ENCODE results near the gene BRAF.
A peak's percentile ranks its signal among the peaks of the same experiment; 100 is the strongest.
"Not testable (repeated sequence)": the region's sequence is repeated elsewhere in the genome, so short reads cannot be mapped to it uniquely, and the experiment has no call there.

BRAF gene

GRCh38 chr7:140873434-140873833, 51.3 kb downstream of the BRAF start:
- DNase-seq = no peak

- DNase-seq = no peak
Measured at GRCh38 chr7:140870003-140870402, 54.7 kb downstream of the BRAF start.

GRCh38 chr7:140869430-140869829, 55.3 kb downstream of the BRAF start:
- no peak for DNase-seq

- DNase-seq = no peak
Measured at GRCh38 chr7:140867467-140868462, 57.0 kb downstream of the BRAF start.

- DNase-seq = no peak
Measured at GRCh38 chr7:140866926-140867325, 57.8 kb downstream of the BRAF start.

- no peak for DNase-seq
Measured at GRCh38 chr7:140864732-140865131, 60.0 kb downstream of the BRAF start.

GRCh38 chr7:140863867-140864266, 60.9 kb downstream of the BRAF start:
- no peak for DNase-seq

- DNase-seq = no peak
Measured at GRCh38 chr7:140863184-140863583, 61.5 kb downstream of the BRAF start.

- no peak for DNase-seq
Measured at GRCh38 chr7:140857048-140857447, 67.7 kb downstream of the BRAF start.

- no peak for DNase-seq
Measured at GRCh38 chr7:140841166-140841715, 83.5 kb downstream of the BRAF start.

GRCh38 chr7:140831724-140832123, 93.0 kb downstream of the BRAF start:
- no peak for DNase-seq

GRCh38 chr7:140829720-140830119, 95.0 kb downstream of the BRAF start:
- no peak for DNase-seq

- DNase-seq = peak; percentile 16 to 20
Measured at GRCh38 chr7:140828741-140829140, 96.0 kb downstream of the BRAF start.

GRCh38 chr7:140817383-140817782, 107.3 kb downstream of the BRAF start:
- not testable (repeated sequence) for DNase-seq

- peak; percentile 33 to 64 for DNase-seq
Measured at GRCh38 chr7:140810830-140811556, 113.7 kb downstream of the BRAF start.

GRCh38 chr7:140810385-140810784, 114.3 kb downstream of the BRAF start:
- DNase-seq = no peak

- no peak for DNase-seq
Measured at GRCh38 chr7:140778975-140779374, 145.8 kb downstream of the BRAF start.

- DNase-seq = no peak
Measured at GRCh38 chr7:140778568-140778967, 146.2 kb downstream of the BRAF start.

GRCh38 chr7:140774371-140774770, 150.4 kb downstream of the BRAF start:
- DNase-seq = no peak

- DNase-seq = no peak
Measured at GRCh38 chr7:140773104-140773503, 151.6 kb downstream of the BRAF start.

GRCh38 chr7:140771826-140772225, 152.9 kb downstream of the BRAF start:
- no peak for DNase-seq

GRCh38 chr7:140769852-140770251, 154.9 kb downstream of the BRAF start:
- no peak for DNase-seq

- DNase-seq = no peak
Measured at GRCh38 chr7:140767418-140767817, 157.3 kb downstream of the BRAF start.

GRCh38 chr7:140765441-140765840, 159.3 kb downstream of the BRAF start:
- DNase-seq = not testable (repeated sequence)

Data from NCI-H446 (cell line).